GM12878 (cell line): ENCODE measurements around the gene TRIM63. TPM values are rescaled to one million over a fixed set of nuclear protein-coding genes. Genes with fewer than 3 reads are reported as not detected.

Source experiments
- ATAC-seq: fragments of 200-7000 bp; cut with Tn5 transposase; 3 replicates; pipeline ENCODE4 v1.9.1; 2020; ENCODE audit warnings: mild to moderate bottlenecking, moderate library complexity
- BruUV-seq: library from RNA; stranded (reverse); fragments of 400-500 nt; replicated peaks from 2 replicates; lab custom pipeline; 2021; lab: Mats Ljungman, UMichigan
- CTCF ChIA-PET: fragments of 300-600 bp; sonication (Branson Sonifier 250); formaldehyde crosslinking; extraction: SDS; loops from one replicate; lab custom pipeline; 2021; ENCODE audit warnings: inconsistent platforms; lab: Yijun Ruan, JAX
- POLR2A ChIA-PET: fragments of 350-600 bp; formaldehyde crosslinking; extraction: SDS; loops from one replicate; lab custom pipeline; 2021; ENCODE audit warnings: inconsistent platforms; lab: Charles Lee
- RAD21 ChIA-PET: fragments of 300-600 bp; sonication (Branson Sonifier 250); formaldehyde crosslinking; loops from one replicate; lab custom pipeline; 2023; ENCODE audit warnings: antibody characterized with exemption; ENCODE audit not compliant: unreplicated experiment; lab: Charles Lee
- SMC1A ChIA-PET: fragments of 300-600 bp; sonication (Branson Sonifier 250); formaldehyde crosslinking; loops from one replicate; lab custom pipeline; 2023; ENCODE audit not compliant: unreplicated experiment, uncharacterized antibody; lab: Charles Lee
- DNase-seq: peaks from one replicate; pipeline ENCODE4 v3.0.0-alpha.2; 2011; ENCODE audit warnings: low read depth, low spot score
- FAIRE-seq: peaks from 3 replicates; lab custom pipeline; 2011; peaks lifted over from hg19 to GRCh38; lab: Jason Lieb, UNC
- H2AFZ ChIP-seq: 2 replicates; pipeline ENCODE4 v1.6.0; 2011; ENCODE audit warnings: low read depth, low read length, control low read depth; ENCODE audit not compliant: control insufficient read depth
- H3K27ac ChIP-seq: 2 replicates; pipeline ENCODE4 v1.5.1; 2011; ENCODE audit warnings: control low read depth; ENCODE audit not compliant: control insufficient read depth, insufficient read depth
- H3K27me3 ChIP-seq, 2 experiments: replicated peaks in 1 of 2; 2 replicates each; pipeline versions ENCODE4 v1.6.0 to v1.6.1; 2011; ENCODE audit warnings: low read length in 1 of 2; ENCODE audit not compliant: control insufficient read depth in 2 of 2, insufficient read depth in 2 of 2
- H3K36me3 ChIP-seq, 2 experiments: 2 replicates each; pipeline ENCODE4 v1.5.1; 2011; ENCODE audit warnings: low read length in 1 of 2; ENCODE audit not compliant: control insufficient read depth in 2 of 2, insufficient read depth in 2 of 2
- H3K4me1 ChIP-seq: 2 replicates; pipeline ENCODE4 v1.6.1; 2011; ENCODE audit warnings: mild to moderate bottlenecking, low read length, moderate library complexity, mixed read lengths; ENCODE audit not compliant: control insufficient read depth, insufficient read depth
- H3K4me2 ChIP-seq: 2 replicates; pipeline ENCODE4 v1.6.0; 2011; ENCODE audit warnings: control low read depth; ENCODE audit not compliant: control insufficient read depth, insufficient read depth
- H3K4me3 ChIP-seq: fragments of 200-600 bp; sonication (generic); 2 replicates; pipeline ENCODE4 v1.5.1; 2016
- H3K79me2 ChIP-seq: 2 replicates; pipeline ENCODE4 v1.6.0; 2011; ENCODE audit warnings: low read length; ENCODE audit not compliant: control insufficient read depth, insufficient read depth
- H3K9ac ChIP-seq: 2 replicates; pipeline ENCODE4 v1.8.0; 2011; ENCODE audit warnings: low read length, control low read depth, mixed read lengths; ENCODE audit not compliant: control insufficient read depth, insufficient read depth
- H3K9me3 ChIP-seq: replicated peaks from 3 replicates; pipeline ENCODE4 v1.5.1; 2011; ENCODE audit warnings: mild to moderate bottlenecking, low read length; ENCODE audit not compliant: control insufficient read depth, insufficient read depth
- H4K20me1 ChIP-seq: 2 replicates; pipeline ENCODE4 v1.6.0; 2011; ENCODE audit not compliant: control insufficient read depth, insufficient read depth
- CHD4 ChIP-seq: fragments of 200-600 bp; sonication (generic); IDR thresholded peaks from 2 replicates; pipeline ENCODE4 v1.6.1; 2016; ENCODE audit warnings: mild to moderate bottlenecking
- CREB1 ChIP-seq: IDR thresholded peaks from 2 replicates; pipeline ENCODE4 v1.6.1; 2012; ENCODE audit warnings: low read depth, mild to moderate bottlenecking, inconsistent platforms
- ESRRA ChIP-seq: IDR thresholded peaks from 2 replicates; pipeline ENCODE4 v1.6.1; 2012; ENCODE audit warnings: mild to moderate bottlenecking, low read length, improper control_type of control experiment
- JUND ChIP-seq: IDR thresholded peaks from 2 replicates; pipeline ENCODE4 v1.6.1; 2012; ENCODE audit warnings: low read depth, mild to moderate bottlenecking, low read length, improper control_type of control experiment, moderate library complexity
- MEF2B ChIP-seq: fragments of 450-650 bp; IDR thresholded peaks from 2 replicates; pipeline ENCODE4 v1.6.1; 2018; ENCODE audit warnings: mild to moderate bottlenecking, moderate library complexity; ENCODE audit not compliant: partially characterized antibody, poor library complexity, severe bottlenecking
- MTA3 ChIP-seq: IDR thresholded peaks from 2 replicates; pipeline ENCODE4 v1.6.1; 2012; ENCODE audit warnings: low read length, inconsistent platforms, borderline replicate concordance
- NFXL1 ChIP-seq: fragments of 450-650 bp; IDR thresholded peaks from 2 replicates; pipeline ENCODE4 v1.6.1; 2017; ENCODE audit warnings: antibody characterized with exemption, mild to moderate bottlenecking, borderline replicate concordance
- NRF1 ChIP-seq: conservative IDR thresholded peaks from 2 replicates; pipeline ENCODE4 v1.6.1; 2011; ENCODE audit warnings: mild to moderate bottlenecking, low read depth, low read length, improper control_type of control experiment
- PAX8 ChIP-seq: fragments of 450-650 bp; IDR thresholded peaks from 2 replicates; pipeline ENCODE4 v1.6.1; 2017; ENCODE audit warnings: mild to moderate bottlenecking, moderate library complexity
- POU2F2 ChIP-seq: IDR thresholded peaks from 3 replicates; pipeline ENCODE4 v1.6.1; 2011; ENCODE audit warnings: low read depth, mild to moderate bottlenecking, low read length, borderline replicate concordance
- SPI1 ChIP-seq: IDR thresholded peaks from 2 replicates; pipeline ENCODE4 v1.6.1; 2011; ENCODE audit warnings: low read depth, mild to moderate bottlenecking, low read length, moderate library complexity, borderline replicate concordance; ENCODE audit not compliant: insufficient read depth
- ZNF274 ChIP-seq: IDR thresholded peaks from one replicate; pipeline ENCODE4 v1.8.0; 2011; ENCODE audit not compliant: insufficient read length, insufficient read depth
- WGBS: methylation state at CpG from one replicate; pipeline ENCODE4 v1.1.6; 2016; ENCODE audit warnings: low lambda C conversion rate; ENCODE audit not compliant: insufficient replicate concordance, insufficient coverage; ENCODE audit errors: missing lambda C conversion rate; 5-methylcytosine and 5-hydroxymethylcytosine counted together
- in situ Hi-C: fragments of 300-500 bp; cut with MboI; formaldehyde crosslinking; loops from 9 replicates; pipeline ENCODE4 v1.14.3; 2018; ENCODE audit warnings: mixed read lengths
- intact Hi-C: fragments of 100-400 bp; cut with micrococcal nuclease; formaldehyde crosslinking; loops from one replicate; pipeline ENCODE4 v1.14.2; 2022; ENCODE audit not compliant: unreplicated experiment
- polyA plus RNA-seq, 11 experiments: library from polyadenylated mRNA; depleted of rRNA in 4 of 11; unstranded in 6 of 11; stranded (reverse) in 5 of 11; fragments of >200 nt; fragmentation: Nextera tagmentation in 4 of 11; fragmentation: Illumina TruSeq in 1 of 11; extraction: Ambion mirVana in 4 of 11; extraction: Trizol in 1 of 11; gene quantifications; 1 replicate in 1 of 11; 2 replicates in 10 of 11; pipeline versions ENCODE4 v1.2.1 to v1.2.3, GENCODE V29; 2011 to 2016; ENCODE audit warnings: inconsistent platforms in 2 of 11, missing spikeins in 2 of 11, low read depth in 1 of 11
- total RNA-seq, 4 experiments: library from RNA; depleted of rRNA in 3 of 4; stranded (reverse); fragments of >200 nt in 3 of 4; fragmentation: Illumina TruSeq in 1 of 4; extraction: Trizol in 1 of 4; gene quantifications; 2 replicates each; pipeline versions ENCODE4 v1.2.1 to v1.2.3, GENCODE V29; 2013 to 2021
- TF ChIP-seq, protein P1 (sequence below): IDR thresholded peaks from 2 replicates; pipeline ENCODE4 v1.6.1; 2012; ENCODE audit warnings: low read depth, low read length, improper control_type of control experiment
- TF ChIP-seq, protein P2 (sequence below): fragments of 150-350 bp; IDR thresholded peaks from 2 replicates; pipeline ENCODE4 v1.6.1; 2016; ENCODE audit warnings: low read depth, low read length
- TF ChIP-seq, protein P3 (sequence below): fragments of 450-650 bp; IDR thresholded peaks from 2 replicates; pipeline ENCODE4 v1.6.1; 2018; ENCODE audit warnings: mild to moderate bottlenecking, low read depth, moderate library complexity; ENCODE audit not compliant: partially characterized antibody
- TF ChIP-seq, protein P4 (sequence below): IDR thresholded peaks from 2 replicates; pipeline ENCODE4 v1.6.1; 2012; ENCODE audit warnings: low read depth, low read length, improper control_type of control experiment
- TF ChIP-seq, protein P5 (sequence below): fragments of 450-650 bp; IDR thresholded peaks from 2 replicates; pipeline ENCODE4 v1.6.1; 2016; ENCODE audit warnings: mild to moderate bottlenecking

TRIM63 gene
- total and polyA plus RNA-seq, 10 of the 15 experiments (the other 5 are each of a cell fraction or from before 2014, with no cell fraction given) = not detected

DNA sequence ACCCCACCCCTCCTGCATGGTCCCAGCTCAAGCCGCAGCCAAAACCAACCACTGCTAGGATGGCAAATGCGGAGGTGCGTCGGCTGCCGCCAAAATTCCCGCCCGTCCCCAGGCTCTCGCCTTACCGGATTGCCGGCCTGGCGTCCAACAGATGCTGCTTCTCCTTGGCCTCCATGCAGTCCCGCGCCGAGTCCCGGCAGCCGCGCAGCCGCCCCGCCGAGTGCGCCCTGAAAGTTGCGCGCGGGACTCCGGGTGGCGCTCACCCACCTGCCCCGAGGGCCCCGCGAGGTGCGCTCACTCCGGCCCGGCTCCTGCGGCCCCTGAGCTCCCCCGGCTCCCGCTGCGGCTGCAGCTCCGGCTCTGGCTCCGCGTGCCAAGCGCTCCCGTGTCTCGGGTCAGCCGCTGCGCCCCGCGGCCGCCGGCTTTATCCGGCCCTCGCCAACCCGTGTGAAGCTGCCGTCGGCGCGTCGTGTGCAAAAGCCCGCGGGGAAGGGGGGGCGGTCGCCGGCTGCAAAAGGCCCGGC lies 21.6 kb downstream of the TRIM63 start, which contains the start of gene SLC30A2:
TSS of gene SLC30A2 (minus strand) at position 397 of the 524 bp plus-strand sequence. CDS start at position 175, 222 bp downstream.
- ChIA-PET SMC1A (no interaction called here), POLR2A (no interaction called here), RAD21 (no interaction called here), CTCF (no interaction called here)
- Histone ChIP-seq H3K9me3 (no peaks in the 10 kb centered on the region), H3K4me3 (no peak within 1 kb of the TSS), H3K4me2 (no peak within 1 kb of the TSS), H3K9ac (no peak within 1 kb of the TSS), H3K4me1 (no peaks in the 10 kb centered on the region), H2AFZ (no peak within 1 kb of the TSS), H3K27me3 (peaks cover 13 to 19% of the 10 kb centered on the region in 2 experiments), H4K20me1 (no peaks in the 10 kb centered on the region), H3K36me3 (no peaks in the 10 kb centered on the region), H3K27ac (no peak within 1 kb of the TSS), H3K79me2 (no peaks in the 10 kb centered on the region)
- in situ Hi-C loops (loop anchor here (5.0 kb wide), 1 partner anchor 97 kb away; no protein-coding TSS in a partner anchor), intact Hi-C loops (no loop called here)
- ATAC-seq (no peak), DNase-seq (no peak), FAIRE-seq (no peak)
- WGBS = 3% methylated on average over 53 of the region's 62 CpGs
- no TSS peak for BruUV-seq
- TF ChIP-seq, protein P1, sequence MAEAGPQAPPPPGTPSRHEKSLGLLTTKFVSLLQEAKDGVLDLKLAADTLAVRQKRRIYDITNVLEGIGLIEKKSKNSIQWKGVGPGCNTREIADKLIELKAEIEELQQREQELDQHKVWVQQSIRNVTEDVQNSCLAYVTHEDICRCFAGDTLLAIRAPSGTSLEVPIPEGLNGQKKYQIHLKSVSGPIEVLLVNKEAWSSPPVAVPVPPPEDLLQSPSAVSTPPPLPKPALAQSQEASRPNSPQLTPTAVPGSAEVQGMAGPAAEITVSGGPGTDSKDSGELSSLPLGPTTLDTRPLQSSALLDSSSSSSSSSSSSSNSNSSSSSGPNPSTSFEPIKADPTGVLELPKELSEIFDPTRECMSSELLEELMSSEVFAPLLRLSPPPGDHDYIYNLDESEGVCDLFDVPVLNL = no peak
- TF ChIP-seq, protein P2, sequence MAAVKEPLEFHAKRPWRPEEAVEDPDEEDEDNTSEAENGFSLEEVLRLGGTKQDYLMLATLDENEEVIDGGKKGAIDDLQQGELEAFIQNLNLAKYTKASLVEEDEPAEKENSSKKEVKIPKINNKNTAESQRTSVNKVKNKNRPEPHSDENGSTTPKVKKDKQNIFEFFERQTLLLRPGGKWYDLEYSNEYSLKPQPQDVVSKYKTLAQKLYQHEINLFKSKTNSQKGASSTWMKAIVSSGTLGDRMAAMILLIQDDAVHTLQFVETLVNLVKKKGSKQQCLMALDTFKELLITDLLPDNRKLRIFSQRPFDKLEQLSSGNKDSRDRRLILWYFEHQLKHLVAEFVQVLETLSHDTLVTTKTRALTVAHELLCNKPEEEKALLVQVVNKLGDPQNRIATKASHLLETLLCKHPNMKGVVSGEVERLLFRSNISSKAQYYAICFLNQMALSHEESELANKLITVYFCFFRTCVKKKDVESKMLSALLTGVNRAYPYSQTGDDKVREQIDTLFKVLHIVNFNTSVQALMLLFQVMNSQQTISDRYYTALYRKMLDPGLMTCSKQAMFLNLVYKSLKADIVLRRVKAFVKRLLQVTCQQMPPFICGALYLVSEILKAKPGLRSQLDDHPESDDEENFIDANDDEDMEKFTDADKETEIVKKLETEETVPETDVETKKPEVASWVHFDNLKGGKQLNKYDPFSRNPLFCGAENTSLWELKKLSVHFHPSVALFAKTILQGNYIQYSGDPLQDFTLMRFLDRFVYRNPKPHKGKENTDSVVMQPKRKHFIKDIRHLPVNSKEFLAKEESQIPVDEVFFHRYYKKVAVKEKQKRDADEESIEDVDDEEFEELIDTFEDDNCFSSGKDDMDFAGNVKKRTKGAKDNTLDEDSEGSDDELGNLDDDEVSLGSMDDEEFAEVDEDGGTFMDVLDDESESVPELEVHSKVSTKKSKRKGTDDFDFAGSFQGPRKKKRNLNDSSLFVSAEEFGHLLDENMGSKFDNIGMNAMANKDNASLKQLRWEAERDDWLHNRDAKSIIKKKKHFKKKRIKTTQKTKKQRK = no peak
- no peak for TF ChIP-seq NRF1
- no peak for TF ChIP-seq PAX8
- no peak for TF ChIP-seq JUND
- TF ChIP-seq, protein P3, sequence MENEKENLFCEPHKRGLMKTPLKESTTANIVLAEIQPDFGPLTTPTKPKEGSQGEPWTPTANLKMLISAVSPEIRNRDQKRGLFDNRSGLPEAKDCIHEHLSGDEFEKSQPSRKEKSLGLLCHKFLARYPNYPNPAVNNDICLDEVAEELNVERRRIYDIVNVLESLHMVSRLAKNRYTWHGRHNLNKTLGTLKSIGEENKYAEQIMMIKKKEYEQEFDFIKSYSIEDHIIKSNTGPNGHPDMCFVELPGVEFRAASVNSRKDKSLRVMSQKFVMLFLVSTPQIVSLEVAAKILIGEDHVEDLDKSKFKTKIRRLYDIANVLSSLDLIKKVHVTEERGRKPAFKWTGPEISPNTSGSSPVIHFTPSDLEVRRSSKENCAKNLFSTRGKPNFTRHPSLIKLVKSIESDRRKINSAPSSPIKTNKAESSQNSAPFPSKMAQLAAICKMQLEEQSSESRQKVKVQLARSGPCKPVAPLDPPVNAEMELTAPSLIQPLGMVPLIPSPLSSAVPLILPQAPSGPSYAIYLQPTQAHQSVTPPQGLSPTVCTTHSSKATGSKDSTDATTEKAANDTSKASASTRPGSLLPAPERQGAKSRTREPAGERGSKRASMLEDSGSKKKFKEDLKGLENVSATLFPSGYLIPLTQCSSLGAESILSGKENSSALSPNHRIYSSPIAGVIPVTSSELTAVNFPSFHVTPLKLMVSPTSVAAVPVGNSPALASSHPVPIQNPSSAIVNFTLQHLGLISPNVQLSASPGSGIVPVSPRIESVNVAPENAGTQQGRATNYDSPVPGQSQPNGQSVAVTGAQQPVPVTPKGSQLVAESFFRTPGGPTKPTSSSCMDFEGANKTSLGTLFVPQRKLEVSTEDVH = no peak
- TF ChIP-seq, protein P4, sequence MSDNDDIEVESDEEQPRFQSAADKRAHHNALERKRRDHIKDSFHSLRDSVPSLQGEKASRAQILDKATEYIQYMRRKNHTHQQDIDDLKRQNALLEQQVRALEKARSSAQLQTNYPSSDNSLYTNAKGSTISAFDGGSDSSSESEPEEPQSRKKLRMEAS = no peak
- no peak for TF ChIP-seq NFXL1
- TF ChIP-seq CREB1 = no peak
- TF ChIP-seq, protein P5, sequence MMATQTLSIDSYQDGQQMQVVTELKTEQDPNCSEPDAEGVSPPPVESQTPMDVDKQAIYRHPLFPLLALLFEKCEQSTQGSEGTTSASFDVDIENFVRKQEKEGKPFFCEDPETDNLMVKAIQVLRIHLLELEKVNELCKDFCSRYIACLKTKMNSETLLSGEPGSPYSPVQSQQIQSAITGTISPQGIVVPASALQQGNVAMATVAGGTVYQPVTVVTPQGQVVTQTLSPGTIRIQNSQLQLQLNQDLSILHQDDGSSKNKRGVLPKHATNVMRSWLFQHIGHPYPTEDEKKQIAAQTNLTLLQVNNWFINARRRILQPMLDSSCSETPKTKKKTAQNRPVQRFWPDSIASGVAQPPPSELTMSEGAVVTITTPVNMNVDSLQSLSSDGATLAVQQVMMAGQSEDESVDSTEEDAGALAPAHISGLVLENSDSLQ = no peak
- TF ChIP-seq MEF2B = no peak
- TF ChIP-seq CHD4 = no peak
- no peak for TF ChIP-seq ZNF274
- TF ChIP-seq SPI1 = no peak
- TF ChIP-seq MTA3 = no peak
- no peak for TF ChIP-seq POU2F2
- no peak for TF ChIP-seq ESRRA
